ENCODE measurements around the gene MTSS2. TPM values are rescaled to one million over a fixed set of nuclear protein-coding genes. Genes with fewer than 3 reads are reported as not detected.

Gene MTSS2
- total RNA-seq, 5 donors from 2014 or later (not counting 1 experiment from before 2014, with no cell fraction given): 2.2 to 7.1 (median 5.1) TPM

GRCh38 chr16:70678898-70679670 is 6.8 kb downstream of the MTSS2 start:
- Mint-ChIP-seq H3K36me3 (no peaks in the 10 kb centered on the region), H3K4me3 (no peak overlapping the region), H3K9me3 (no peaks in the 10 kb centered on the region), H3K4me1 (peaks cover 0 to 2% (median 0%) of the 10 kb centered on the region in 3 donors), H3K27me3 (peaks cover 0 to 15% of the 10 kb centered on the region in 2 donors), H3K27ac (no peak overlapping the region)
- CTCF ChIA-PET: interaction anchor here in 1 of 2 donors (0.8 kb wide), 1 partner anchor 92 kb away, joined by 3 read pairs; no protein-coding TSS in a partner anchor
- Histone ChIP-seq H3K27me3 (replicated peaks in 1 of 2; ENCODE audit: control insufficient read depth in 2 of 2, extremely low read depth in 1 of 2, insufficient read depth in 2 of 2, low read length in 1 of 2) (peaks cover 0 to 40% of the 10 kb centered on the region in 2 experiments), H3K4me3 (ENCODE audit: control insufficient read depth in 1 of 2, extremely low read depth in 1 of 2, low read length in 1 of 2) (no peak overlapping the region), H3K36me3 (ENCODE audit: control insufficient read depth in 2 of 2, extremely low read depth in 1 of 2, insufficient read depth in 1 of 2, low read length in 1 of 2) (peaks cover 0 to 3% of the 10 kb centered on the region in 2 donors), H3K4me1 (ENCODE audit: control insufficient read depth in 1 of 2, extremely low read depth in 1 of 2, insufficient read depth in 2 of 2, low read length in 2 of 2) (peaks cover 0 to 22% of the 10 kb centered on the region in 2 experiments), H3K9me3 (no peaks in the 10 kb centered on the region), H3K27ac (ENCODE audit: low read length) (no peak overlapping the region)
- DNase-seq (no peak), ATAC-seq (replicated peaks in 1 of 4) (no peak)
- WGBS (ENCODE audit: insufficient coverage): 86% methylated on average over 21 of the region's 31 CpGs
- POLR2A ChIA-PET: no interaction called here

GRCh38 chr16:70678121-70678897 is 7.5 kb downstream of the MTSS2 start:
- H3K4me1 Mint-ChIP-seq: peaks cover 0 to 2% (median 0%) of the 10 kb centered on the region in 3 donors
- Histone ChIP-seq H3K4me1 (ENCODE audit: control insufficient read depth in 1 of 2, extremely low read depth in 1 of 2, insufficient read depth in 2 of 2, low read length in 2 of 2) (peaks cover 0 to 21% of the 10 kb centered on the region in 2 experiments), H3K27me3 (replicated peaks in 1 of 2; ENCODE audit: control insufficient read depth in 2 of 2, extremely low read depth in 1 of 2, insufficient read depth in 2 of 2, low read length in 1 of 2) (peaks cover 0 to 32% of the 10 kb centered on the region in 2 experiments), H3K9me3 (no peaks in the 10 kb centered on the region), H3K27ac (ENCODE audit: low read length) (no peak overlapping the region), H3K36me3 (ENCODE audit: control insufficient read depth in 2 of 2, extremely low read depth in 1 of 2, insufficient read depth in 1 of 2, low read length in 1 of 2) (peaks cover 0 to 3% of the 10 kb centered on the region in 2 donors), H3K4me3 (ENCODE audit: control insufficient read depth in 1 of 2, extremely low read depth in 1 of 2, low read length in 1 of 2) (no peak overlapping the region)
- ChIA-PET CTCF (no interaction called here), POLR2A (no interaction called here)
- no peak overlapping the region for H3K4me3 Mint-ChIP-seq
- peaks cover 0 to 9% of the 10 kb centered on the region in 2 donors for H3K27me3 Mint-ChIP-seq
- WGBS (ENCODE audit: insufficient coverage): 96% methylated on average over 13 of the region's 22 CpGs
- no peaks in the 10 kb centered on the region for H3K36me3 Mint-ChIP-seq
- H3K9me3 Mint-ChIP-seq: no peaks in the 10 kb centered on the region
- H3K27ac Mint-ChIP-seq: no peak overlapping the region
- DNase-seq (no peak), ATAC-seq (replicated peaks in 1 of 4) (no peak)

GRCh38 chr16:70677499-70678120 is 8.2 kb downstream of the MTSS2 start:
- DNase-seq (no peak), ATAC-seq (replicated peaks in 1 of 4) (no peak)
- H3K4me1 ChIP-seq (ENCODE audit: control insufficient read depth in 1 of 2, extremely low read depth in 1 of 2, insufficient read depth in 2 of 2, low read length in 2 of 2): peaks cover 0 to 20% of the 10 kb centered on the region in 2 experiments
- H3K4me1 Mint-ChIP-seq: peaks cover 0 to 2% (median 0%) of the 10 kb centered on the region in 3 donors
- H3K27ac ChIP-seq (ENCODE audit: low read length): no peak overlapping the region
- 89% methylated on average over 11 of the region's 15 CpGs for WGBS (ENCODE audit: insufficient coverage)
- no peaks in the 10 kb centered on the region for H3K9me3 ChIP-seq
- H3K36me3 ChIP-seq (ENCODE audit: control insufficient read depth in 2 of 2, extremely low read depth in 1 of 2, insufficient read depth in 1 of 2, low read length in 1 of 2): peaks cover 0 to 6% of the 10 kb centered on the region in 2 donors
- H3K27me3 ChIP-seq (replicated peaks in 1 of 2; ENCODE audit: control insufficient read depth in 2 of 2, extremely low read depth in 1 of 2, insufficient read depth in 2 of 2, low read length in 1 of 2): peaks cover 0 to 25% of the 10 kb centered on the region in 2 experiments
- H3K4me3 ChIP-seq (ENCODE audit: control insufficient read depth in 1 of 2, extremely low read depth in 1 of 2, low read length in 1 of 2): no peak overlapping the region
- ChIA-PET POLR2A (no interaction called here), CTCF (no interaction called here)
- H3K27ac Mint-ChIP-seq: no peak overlapping the region
- no peaks in the 10 kb centered on the region for H3K9me3 Mint-ChIP-seq
- H3K36me3 Mint-ChIP-seq: no peaks in the 10 kb centered on the region
- no peak overlapping the region for H3K4me3 Mint-ChIP-seq
- H3K27me3 Mint-ChIP-seq: peaks cover 0 to 3% of the 10 kb centered on the region in 2 donors

- ATAC-seq (replicated peaks in 1 of 4): no peak
- WGBS (ENCODE audit: insufficient coverage): 97% methylated on average over 8 of the region's 14 CpGs
- Mint-ChIP-seq H3K36me3 (no peaks in the 10 kb centered on the region), H3K4me3 (no peak overlapping the region), H3K27ac (no peak overlapping the region), H3K4me1 (peaks cover 0 to 2% (median 0%) of the 10 kb centered on the region in 3 donors), H3K27me3 (no peaks in the 10 kb centered on the region), H3K9me3 (no peaks in the 10 kb centered on the region)
- Histone ChIP-seq H3K9me3 (no peaks in the 10 kb centered on the region), H3K36me3 (ENCODE audit: control insufficient read depth in 2 of 2, extremely low read depth in 1 of 2, insufficient read depth in 1 of 2, low read length in 1 of 2) (peaks cover 0 to 6% of the 10 kb centered on the region in 2 donors), H3K4me3 (ENCODE audit: control insufficient read depth in 1 of 2, extremely low read depth in 1 of 2, low read length in 1 of 2) (no peak overlapping the region), H3K27ac (ENCODE audit: low read length) (no peak overlapping the region), H3K4me1 (ENCODE audit: control insufficient read depth in 1 of 2, extremely low read depth in 1 of 2, insufficient read depth in 2 of 2, low read length in 2 of 2) (peaks cover 0 to 20% of the 10 kb centered on the region in 2 experiments), H3K27me3 (replicated peaks in 1 of 2; ENCODE audit: control insufficient read depth in 2 of 2, extremely low read depth in 1 of 2, insufficient read depth in 2 of 2, low read length in 1 of 2) (peaks cover 0 to 18% of the 10 kb centered on the region in 2 experiments)
- POLR2A ChIA-PET: interaction anchor here in 1 of 2 donors (1.1 kb wide), 1 partner anchor 16 kb away, joined by 3 read pairs; no protein-coding TSS in a partner anchor
- CTCF ChIA-PET: no interaction called here
- no peak for DNase-seq
Measured at GRCh38 chr16:70676675-70677498, 9.0 kb downstream of the MTSS2 start.

- ChIA-PET CTCF (no interaction called here), POLR2A (interaction anchor here in 1 of 2 donors (1.1 kb wide), 1 partner anchor 17 kb away, joined by 3 read pairs; no protein-coding TSS in a partner anchor)
- no peak overlapping the region for H3K27ac Mint-ChIP-seq
- Histone ChIP-seq H3K4me1 (ENCODE audit: control insufficient read depth in 1 of 2, extremely low read depth in 1 of 2, insufficient read depth in 2 of 2, low read length in 2 of 2) (peaks cover 0 to 13% of the 10 kb centered on the region in 2 experiments), H3K4me3 (ENCODE audit: control insufficient read depth in 1 of 2, extremely low read depth in 1 of 2, low read length in 1 of 2) (no peak overlapping the region), H3K27me3 (replicated peaks in 1 of 2; ENCODE audit: control insufficient read depth in 2 of 2, extremely low read depth in 1 of 2, insufficient read depth in 2 of 2, low read length in 1 of 2) (peaks cover 0 to 9% of the 10 kb centered on the region in 2 experiments), H3K27ac (ENCODE audit: low read length) (no peak overlapping the region), H3K36me3 (ENCODE audit: control insufficient read depth in 2 of 2, extremely low read depth in 1 of 2, insufficient read depth in 1 of 2, low read length in 1 of 2) (peaks cover 0 to 6% of the 10 kb centered on the region in 2 donors), H3K9me3 (no peaks in the 10 kb centered on the region)
- H3K27me3 Mint-ChIP-seq: no peaks in the 10 kb centered on the region
- DNase-seq (no peak), ATAC-seq (replicated peaks in 1 of 4) (no peak)
- no peaks in the 10 kb centered on the region for H3K9me3 Mint-ChIP-seq
- no peak overlapping the region for H3K4me3 Mint-ChIP-seq
- no peaks in the 10 kb centered on the region for H3K36me3 Mint-ChIP-seq
- whole genome bisulfite sequencing (ENCODE audit: insufficient coverage): 96% methylated on average over 5 of the region's 7 CpGs
- H3K4me1 Mint-ChIP-seq: peaks cover 0 to 2% (median 0%) of the 10 kb centered on the region in 3 donors
Measured at GRCh38 chr16:70675851-70676513, 9.9 kb downstream of the MTSS2 start.

Measured in T-cell (primary cell).